Suppressor macrophage (primary cell): ENCODE results near the gene EPN2.

Experiments used
- DNase-seq, 4 experiments: peaks; one replicate each; pipeline ENCODE4 v3.0.0-alpha.2; 2020 to 2022

The EPN2 gene

DNA sequence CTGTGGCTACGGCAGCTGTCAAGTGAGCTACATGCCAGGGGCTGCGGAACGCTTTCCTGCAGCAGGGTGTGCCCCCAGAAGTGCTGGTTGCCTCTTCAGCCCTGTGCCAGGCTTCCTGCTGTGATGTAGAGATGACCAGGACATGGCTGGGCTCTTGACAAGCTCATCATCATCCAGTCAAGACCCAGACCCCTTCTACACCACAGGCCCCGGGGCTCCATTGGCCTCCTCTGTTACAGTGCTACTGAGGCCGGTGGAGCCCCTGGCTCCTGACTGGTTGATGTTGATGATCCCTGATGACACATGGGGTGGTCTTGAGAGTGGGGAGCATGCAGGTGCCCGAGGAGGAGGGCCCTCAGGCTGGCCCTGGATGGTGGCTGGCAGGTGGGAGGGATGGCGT lies 75.2 kb downstream of the EPN2 start:
- DNase-seq: no peak

DNA sequence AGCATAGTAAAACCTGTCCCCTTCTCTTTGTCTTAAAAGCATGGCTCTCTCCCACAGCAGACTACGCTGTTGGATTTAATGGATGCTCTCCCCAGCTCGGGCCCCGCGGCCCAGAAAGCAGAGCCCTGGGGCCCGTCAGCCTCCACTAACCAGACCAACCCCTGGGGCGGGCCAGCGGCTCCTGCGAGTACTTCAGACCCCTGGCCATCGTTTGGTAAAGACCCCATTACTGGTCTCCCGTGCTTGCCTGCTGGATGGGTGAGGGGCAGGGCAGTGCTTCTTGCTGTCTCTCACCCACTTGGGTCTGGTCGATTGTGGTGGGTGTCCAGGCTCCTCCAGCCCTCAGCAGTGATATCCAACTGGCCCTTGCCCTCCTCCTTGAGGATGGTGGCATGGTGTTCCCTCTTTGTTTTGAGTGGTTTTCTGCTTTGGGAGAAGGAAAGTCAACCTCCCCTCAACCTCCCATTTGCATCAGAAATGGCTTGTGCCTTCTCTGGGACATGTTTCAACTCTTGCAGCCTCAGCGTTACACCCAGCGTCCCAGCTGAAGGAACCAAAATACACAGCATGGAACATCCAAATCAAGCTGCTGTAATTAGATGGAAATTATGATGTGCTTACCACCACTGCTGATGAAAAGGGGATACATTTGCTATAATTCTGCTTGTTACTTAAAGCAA lies 76.0 kb downstream of the EPN2 start:
- DNase-seq: peak in 1 of 4 experiments; percentile 19

DNA sequence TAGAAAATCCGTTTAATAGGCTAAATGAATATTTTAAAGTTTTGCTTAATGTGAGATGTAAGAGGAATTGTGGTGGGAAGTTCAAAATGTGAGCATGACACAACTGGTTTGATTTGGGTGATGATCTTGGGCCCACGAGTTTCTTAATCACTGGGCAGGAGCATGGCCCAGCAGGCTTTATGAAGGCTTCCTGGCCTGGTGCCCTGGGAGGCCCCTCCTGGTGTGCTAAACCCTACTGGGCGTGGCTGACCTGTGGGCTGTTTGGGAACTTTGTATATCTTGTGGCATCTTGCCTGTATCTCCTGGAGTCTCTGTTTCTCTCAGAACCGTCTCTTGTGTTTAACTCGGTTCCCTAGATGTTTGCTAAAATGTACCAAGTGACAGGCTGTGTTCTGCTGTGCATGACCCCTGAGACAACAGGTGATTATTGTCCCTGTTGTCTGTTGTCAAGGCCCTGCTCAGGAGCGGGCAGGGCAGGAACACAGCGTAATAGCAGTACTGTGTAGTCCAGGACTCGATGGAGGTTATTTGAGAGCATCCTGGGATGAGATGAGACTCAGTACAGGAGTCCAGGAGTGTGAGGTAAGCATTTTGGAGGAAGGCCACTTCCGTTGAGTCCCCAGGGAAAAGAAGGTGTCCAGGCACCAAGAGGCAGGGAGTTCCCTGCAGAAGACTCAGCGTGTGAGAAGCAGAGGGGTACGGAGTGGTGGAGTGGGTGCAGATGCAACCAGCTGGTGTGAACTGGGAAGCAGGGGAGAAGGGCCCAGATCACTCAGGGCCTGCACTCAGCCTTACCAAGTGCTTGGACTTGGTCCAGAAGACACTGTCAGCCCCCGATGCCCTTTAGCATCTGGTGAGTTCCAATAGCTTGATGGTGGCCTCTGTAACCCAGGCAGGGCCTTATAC lies 76.8 kb downstream of the EPN2 start:
- DNase-seq: peak; percentile 50 to 81 (median 67)

DNA sequence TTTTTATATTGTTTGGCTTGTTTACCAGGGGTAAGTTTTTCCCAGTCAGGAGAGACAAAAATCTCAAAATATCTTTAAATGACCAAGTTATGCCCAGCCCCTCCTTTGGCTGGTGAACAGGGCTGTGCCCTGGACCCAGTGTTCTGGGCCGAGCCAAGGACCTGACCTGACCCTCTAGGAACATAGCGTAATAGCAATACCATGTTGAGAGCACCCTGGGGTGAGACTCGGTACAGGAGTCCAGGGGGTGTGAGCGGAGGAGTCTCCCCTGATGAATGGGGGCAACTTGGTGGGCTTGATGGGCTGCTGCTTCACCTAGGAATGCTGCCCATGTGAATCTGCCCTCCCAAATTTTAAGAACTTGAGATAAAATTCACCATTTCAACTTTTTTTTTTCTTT lies 77.9 kb downstream of the EPN2 start:
- no peak for DNase-seq

DNA sequence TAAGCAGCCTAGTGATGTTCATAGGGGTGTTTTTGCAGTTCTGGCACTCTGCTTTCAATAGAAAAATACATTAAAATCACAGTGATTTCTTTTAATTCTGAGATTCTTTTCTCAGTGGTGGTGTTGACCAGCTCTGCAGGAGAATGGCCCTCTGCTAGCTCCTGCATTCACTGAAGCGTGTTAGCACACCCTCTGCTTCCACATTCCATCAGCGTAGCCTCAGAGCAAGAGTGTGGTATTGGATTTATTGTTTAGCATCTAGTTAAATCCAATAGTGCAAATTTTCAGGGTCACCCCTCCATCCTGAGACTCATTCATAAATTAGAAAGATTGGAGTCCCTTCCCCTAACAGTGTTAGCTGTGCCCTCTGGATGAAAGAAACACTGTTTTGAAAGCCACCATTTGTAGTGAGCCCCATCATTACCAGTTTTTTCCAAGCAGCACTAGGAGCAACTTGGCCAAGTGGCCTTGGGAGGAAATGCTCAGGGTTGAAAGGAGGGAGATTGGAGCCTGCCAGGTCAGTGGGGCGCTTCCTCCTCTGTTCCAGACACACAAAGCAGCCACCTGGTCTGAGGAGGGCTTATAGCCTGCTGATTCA lies 79.7 kb downstream of the EPN2 start:
- no peak for DNase-seq

DNA sequence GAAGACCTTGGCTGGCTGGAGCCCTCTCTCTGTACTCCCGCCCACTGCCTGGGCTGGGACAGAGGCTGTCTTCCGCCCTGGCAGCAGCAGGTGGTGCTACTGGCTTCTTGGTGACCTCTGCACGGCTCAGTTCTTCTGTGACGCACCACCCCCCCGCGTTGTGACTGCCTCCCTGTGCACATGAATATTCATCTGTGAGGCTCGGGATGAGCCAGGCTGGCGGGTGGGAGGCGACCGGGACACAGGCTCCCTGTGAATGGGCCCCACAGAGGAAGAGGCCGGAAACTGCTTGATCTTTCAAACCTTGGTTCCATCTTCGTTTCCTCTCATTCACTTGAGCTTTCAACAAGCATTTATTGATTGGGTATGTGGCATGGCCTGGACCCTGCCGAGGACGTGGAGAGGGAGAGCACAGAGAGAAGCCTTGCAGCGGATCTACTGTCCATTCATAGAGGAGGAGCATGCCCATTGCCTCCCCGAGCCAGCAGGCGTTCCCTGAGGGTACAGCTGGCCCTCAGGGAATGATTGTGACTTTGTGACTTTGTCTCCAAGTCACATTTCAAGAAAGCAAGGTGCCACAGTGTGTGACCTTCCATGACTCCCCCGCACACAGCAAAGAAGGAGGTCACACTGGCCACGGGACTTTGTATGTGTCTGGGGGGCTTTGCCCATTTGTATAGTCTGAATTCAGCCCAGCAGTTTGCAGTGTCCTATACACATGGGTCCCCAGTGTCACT lies 80.4 kb downstream of the EPN2 start:
- DNase-seq: peak in 3 of 4 experiments; percentile 29 to 47 (median 44)

DNA sequence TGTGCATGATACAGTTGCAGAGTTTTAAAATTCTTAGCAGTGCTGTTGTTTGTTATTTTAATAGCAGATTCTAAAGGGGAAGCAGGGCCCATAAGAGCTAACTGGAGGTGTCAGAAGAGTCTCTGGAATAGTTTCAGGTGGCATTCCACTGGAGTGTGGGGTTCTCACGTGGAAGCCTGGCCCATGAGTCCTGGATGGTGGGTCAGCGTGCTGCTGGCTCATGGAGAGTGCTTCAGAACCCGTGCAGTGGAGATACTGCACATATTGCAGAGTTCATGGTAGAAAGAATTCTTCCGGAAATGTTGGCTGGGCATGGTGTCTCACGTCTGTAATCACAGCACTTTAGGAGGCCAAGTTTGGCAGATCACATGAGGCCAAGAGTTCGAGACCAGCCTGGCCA lies 81.4 kb downstream of the EPN2 start:
- no peak for DNase-seq

DNA sequence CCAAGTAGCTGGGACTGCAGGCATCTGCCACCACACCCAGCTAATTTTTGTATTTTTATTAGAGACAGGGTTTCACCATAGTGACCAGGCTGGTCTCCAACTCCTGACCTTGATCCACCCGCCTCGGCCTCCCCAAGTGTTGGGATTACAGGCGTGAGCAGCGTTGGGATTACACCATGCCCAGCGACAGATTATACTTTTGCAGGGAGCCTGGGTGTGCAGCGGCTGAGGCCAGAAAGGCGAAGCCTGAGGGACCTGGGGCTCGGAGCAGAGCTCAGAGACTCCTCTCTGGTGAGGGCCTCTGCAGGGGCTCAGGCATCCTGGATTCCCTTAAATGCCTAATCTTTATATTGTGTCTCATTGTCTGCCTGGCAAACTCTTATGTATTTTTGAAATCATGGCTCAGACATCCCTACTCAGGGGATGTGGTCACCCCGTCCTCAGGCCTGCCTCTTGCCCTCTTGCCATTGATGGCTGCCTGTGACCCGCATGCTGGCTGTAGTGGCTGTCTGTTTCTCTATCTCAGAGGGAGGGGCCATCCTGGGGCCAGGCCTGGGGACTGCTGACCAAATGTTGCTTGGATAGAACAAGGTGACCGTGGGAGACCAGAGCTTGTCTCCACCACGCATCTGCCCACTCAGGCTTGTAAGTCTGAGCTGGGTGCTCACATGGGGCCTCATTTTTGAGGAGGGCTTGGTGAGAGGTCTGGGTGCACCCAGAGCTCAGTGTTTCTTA lies 82.8 kb downstream of the EPN2 start:
- no peak for DNase-seq

DNA sequence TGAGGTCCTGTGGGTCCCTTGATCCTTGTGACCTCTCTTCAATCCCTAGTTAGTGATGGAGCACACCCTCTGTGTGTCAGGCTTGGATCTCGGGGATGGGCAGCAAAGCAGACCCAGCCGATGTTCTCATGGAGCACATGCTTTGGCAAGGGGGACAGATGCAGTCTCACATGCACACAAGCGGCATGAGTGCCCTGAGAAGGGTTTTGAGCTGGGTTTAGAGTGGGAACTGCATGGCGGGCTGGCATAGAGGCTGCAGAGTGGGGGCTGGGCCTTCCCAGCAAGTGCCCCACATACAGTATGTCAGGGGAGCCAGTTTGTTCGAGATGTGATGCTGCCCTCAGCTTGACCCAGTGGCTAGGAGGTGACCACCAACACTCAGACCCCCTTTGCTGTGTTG lies 83.7 kb downstream of the EPN2 start:
- DNase-seq: no peak

DNA sequence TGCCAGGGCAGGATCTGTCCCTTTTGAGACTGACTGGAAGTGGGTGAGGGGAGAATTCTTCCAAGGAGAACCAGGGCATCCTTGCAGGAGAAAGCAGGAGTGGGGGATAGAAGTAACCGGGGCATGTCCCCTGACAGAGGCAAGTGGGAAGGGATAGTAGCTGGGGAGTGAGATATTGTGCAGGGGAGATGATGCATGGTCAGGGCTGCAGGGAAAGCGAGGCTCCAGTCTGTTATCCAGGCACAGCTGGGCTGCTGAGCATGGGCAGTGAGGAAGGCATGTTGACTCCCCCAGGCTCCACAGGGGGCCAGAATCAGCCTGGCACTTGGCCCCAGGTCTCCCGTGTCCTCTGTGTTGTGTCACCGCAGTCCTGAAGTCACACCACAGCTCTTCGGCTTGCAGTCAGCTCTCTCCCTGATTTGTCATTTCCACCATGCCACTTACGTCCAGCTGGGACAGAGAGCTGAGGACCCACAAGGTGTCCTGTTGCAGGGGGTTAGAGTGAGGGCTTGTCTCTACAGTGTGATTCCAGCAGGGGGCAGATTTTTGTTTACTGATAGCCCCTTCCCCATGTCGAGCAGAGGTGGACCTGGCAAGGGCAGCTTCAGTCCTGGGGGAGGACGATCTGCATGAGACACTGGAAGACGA lies 84.4 kb downstream of the EPN2 start:
- DNase-seq: no peak

DNA sequence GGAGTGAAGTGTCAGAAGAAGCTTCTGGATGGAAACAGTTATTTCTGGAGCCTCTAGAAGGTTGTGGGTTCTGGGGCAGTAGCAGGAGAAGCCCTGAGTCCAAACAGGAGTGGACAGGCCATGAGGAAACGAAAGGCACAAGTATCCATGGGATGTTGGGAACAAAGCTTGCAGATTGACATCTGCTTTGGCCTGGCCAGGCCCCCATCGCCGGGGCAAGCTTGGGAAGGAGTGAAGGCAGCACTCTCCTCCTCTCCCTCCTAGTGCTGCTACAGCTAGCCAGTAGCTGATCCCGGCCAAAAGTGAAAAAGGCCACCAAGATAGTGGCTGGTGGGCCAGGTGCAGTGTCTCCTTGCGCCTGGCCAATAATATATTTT lies 85.0 kb downstream of the EPN2 start:
- DNase-seq: no peak

DNA sequence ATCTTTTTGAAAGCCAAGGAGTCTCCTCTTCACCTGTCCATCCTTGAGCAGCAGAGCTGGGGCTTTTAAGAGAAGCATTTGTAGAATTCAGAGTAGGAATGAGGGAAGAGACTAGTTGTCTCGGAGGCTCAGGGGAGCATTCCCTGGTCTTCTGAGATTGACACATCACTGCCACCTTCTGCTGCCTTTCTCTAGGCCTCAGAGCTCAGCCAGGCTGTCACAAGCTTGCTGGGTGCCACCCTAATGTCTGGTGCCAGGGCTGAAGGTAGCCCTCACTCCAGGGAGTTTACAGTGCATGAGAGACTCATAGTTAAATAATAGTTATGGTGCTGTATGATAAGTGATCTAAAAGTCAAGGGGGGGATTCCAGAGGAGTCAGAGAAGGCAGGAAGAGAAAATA lies 85.7 kb downstream of the EPN2 start:
- no peak for DNase-seq

DNA sequence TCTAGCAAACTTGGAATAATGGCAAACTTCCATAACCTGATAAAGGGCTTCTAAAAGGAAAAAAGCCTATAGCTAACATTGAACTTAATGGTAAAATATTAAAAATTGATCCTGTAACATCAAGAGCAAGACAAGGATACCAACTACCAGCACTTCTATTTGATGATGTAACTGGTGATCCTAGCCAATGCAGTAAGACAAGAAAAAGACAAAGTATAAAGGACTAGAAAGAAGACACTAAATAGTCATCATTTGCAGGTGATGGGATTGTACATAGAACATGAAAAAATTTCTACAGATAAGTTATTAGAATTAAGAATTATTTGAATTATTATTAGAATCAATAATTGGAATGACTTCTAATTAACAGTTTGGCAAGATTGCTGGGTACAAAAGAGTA lies 88.4 kb downstream of the EPN2 start:
- DNase-seq: no peak

DNA sequence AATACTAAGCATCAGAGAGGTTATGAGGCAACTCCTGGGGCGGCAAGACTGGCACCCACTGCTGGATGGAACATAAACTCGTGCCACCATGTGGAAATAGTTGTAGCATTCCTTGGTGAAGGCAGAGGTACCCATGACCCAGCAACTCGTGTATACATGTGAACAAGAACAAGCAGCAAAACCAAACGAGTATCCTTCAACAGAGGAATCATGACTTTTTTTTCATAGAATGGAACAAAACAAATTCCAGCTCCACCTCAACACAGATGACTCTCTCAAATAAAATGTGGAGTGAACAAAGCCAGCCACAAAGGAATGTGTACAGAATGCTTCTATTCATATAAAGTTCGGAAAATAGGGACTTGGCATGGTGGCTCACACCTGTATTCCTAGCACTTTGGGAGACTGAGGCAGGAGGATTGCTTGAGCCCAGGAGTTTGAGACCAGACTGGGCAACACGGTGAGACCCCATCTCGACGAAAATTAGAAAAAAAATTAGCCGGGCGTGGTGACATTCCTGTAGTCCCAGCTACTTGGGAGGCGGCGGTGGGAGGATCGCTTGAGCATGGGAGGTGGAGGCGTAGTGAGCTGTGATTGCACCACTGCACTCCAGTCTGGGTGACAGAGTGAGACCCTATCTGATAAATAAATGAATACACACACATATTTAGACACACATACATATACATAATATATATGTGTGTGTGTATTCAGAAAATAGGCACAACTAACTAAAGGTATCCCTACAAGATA lies 90.0 kb downstream of the EPN2 start:
- DNase-seq: no peak

DNA sequence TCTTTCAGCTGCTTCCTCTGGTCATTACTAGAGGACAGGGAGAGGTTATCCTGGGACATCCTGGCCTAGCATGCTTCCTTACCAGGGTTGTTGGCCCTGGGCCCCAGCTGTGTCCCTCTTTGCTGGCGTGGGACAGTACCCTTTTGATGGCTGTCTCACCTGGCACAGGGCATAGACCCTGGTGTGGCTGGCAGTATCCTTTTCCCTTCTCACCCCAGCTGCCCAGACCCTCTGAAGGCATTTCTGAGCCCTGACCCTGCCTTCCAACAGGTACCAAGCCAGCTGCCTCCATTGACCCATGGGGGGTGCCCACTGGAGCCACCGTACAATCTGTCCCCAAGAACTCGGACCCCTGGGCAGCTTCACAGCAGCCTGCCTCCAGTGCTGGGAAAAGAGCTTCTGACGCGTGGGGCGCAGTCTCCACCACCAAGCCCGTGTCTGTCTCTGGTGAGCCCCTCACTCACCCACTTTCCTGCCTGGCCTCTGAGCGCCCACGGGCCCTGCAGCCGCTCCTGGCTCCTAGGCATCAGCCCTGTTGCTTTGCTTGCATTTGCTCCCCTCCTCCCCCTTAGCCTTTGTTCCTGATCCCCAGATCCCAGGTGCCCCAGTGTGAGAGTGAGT lies 91.4 kb downstream of the EPN2 start:
- no peak for DNase-seq

DNA sequence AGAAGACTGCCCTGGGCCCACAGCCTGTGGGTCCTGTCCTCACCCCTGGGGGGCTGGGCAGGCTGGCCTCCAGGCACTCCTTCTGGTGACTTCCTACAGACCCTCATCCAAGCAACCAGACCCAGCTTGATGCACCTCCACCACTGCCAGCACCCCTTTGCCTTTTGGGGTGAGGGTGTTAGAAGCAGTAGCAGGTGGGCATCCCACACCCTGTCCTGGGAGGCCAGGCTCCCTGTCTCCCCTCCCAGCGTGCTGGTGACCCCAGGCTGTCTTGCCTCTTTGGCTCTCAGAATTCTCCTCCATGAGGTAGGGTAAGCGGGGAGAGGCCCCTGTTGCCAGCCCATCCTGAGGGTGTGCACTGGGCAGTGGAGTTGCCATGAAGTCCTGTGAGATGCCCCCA lies 92.0 kb downstream of the EPN2 start:
- DNase-seq: no peak

DNA sequence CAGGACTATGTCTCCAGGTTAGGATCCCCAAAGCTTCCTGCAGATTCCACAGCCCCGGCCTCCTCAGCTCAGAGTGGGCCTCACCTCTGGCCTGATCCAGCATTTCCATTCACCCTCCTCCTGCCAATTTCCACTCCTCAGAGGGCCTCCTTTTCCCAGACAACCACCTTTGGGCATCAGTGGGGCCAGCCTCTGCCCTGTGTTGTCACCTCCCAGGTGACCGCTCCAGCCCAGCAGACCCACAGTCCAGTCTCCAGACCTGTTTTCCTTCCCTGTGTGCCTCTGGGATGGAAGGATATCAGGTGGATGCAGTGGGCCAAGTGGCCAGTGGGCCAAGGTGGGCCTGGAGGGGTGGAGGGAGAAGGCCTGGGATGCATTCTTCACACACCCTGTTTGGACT lies 92.7 kb downstream of the EPN2 start:
- DNase-seq: no peak

DNA sequence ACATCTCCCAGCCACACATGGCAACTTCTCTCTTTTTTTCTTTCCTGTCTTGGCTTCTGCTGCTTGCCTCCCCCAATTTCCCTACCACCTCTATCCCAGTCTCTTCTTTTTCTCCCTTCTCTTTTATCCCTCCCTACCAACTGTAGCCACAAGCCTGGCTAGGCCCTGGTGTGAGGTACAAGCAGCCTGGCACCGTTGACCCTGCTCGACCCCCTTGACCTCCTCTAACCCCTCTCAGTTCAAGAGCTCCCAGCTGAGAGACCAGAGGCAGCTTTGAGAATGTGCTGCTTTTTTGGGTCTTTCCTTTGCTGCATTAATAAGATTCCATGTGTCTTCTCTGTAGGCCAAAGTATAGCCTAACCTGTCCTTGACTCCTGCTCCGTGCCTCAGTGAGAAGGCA lies 93.1 kb downstream of the EPN2 start:
- DNase-seq: no peak

DNA sequence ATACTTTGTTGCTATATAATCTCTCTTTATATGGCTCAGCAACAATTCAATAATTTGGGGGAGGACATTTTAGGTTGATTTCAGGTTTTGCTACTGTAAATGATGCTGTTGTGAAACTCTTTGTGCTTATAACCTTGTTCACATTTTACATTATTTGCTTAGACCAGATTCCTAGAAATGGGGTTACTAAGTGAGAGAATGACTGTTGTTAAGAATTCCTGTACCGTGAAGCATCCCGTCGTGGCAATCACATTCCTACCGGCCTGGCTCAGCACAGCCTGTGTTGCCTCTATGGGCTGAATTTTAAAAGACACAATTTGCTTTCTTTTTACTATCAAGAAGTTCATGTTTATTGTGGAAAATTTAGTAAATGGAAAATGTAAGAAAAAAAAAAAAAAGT lies 94.0 kb downstream of the EPN2 start:
- DNase-seq: no peak

DNA sequence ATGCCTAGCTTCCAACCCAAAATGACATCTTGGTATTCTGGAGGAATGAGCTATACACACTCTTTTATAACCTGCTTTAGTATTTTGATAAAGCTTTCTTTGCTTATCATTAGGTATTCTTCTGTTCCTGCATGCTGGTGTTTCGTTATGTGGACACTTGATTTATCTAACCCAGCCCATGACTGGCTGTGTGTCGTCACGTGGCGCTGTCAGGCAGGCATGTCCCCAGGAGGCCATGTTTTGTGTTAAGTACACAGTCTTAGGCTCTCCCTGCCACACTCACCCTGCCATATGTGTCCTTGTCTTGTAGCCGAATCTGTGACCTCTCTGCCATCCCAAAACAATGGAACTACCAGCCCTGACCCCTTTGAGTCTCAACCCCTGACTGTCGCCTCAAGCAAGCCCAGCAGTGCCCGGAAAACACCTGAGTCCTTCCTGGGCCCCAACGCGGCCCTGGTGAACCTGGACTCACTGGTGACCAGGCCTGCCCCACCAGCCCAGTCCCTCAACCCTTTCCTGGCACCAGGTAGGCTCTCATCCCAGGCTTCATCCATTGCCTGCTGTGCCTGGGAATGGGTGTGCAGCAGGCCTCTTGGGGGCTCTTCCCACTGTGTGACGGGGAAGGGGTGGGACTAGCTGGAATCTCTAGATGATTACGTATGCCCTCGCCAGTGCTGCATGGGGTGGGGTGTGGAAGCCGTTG lies 94.5 kb downstream of the EPN2 start:
- DNase-seq: no peak
